Trophoblast cell (in vitro differentiated cells and primary cell): ENCODE data around the gene CRK.

Experiments used
- DNase-seq, 2 donors: peaks; one replicate each; pipeline ENCODE4 v3.0.0-alpha.2; 2016
- H2AFZ ChIP-seq: 2 replicates; pipeline ENCODE4 v1.6.1; 2013; ENCODE audit warnings: low read length, moderate library complexity, mild to moderate bottlenecking; ENCODE audit not compliant: insufficient read depth, poor library complexity
- H2AK5ac ChIP-seq: 2 replicates; pipeline ENCODE4 v1.6.1; 2013; ENCODE audit warnings: mild to moderate bottlenecking, low read length
- H2BK120ac ChIP-seq: 2 replicates; pipeline ENCODE4 v1.6.1; 2013; ENCODE audit warnings: low read length, mild to moderate bottlenecking, moderate library complexity; ENCODE audit not compliant: insufficient read depth, poor library complexity
- H2BK12ac ChIP-seq: 2 replicates; pipeline ENCODE4 v1.6.1; 2013; ENCODE audit warnings: mild to moderate bottlenecking, low read length, moderate library complexity
- H2BK5ac ChIP-seq: 2 replicates; pipeline ENCODE4 v1.6.1; 2013; ENCODE audit warnings: low read length, low read depth, moderate library complexity, mild to moderate bottlenecking; ENCODE audit not compliant: poor library complexity
- H3K14ac ChIP-seq: 2 replicates; pipeline ENCODE4 v1.6.1; 2013; ENCODE audit warnings: mild to moderate bottlenecking, low read length
- H3K18ac ChIP-seq: 2 replicates; pipeline ENCODE4 v1.6.1; 2013; ENCODE audit warnings: mild to moderate bottlenecking, low read length
- H3K23ac ChIP-seq: 2 replicates; pipeline ENCODE4 v1.6.1; 2013; ENCODE audit warnings: low read length
- H3K27ac ChIP-seq: 2 replicates; pipeline ENCODE4 v1.5.1; 2013; ENCODE audit warnings: low read depth, mild to moderate bottlenecking, inconsistent platforms, low read length, moderate library complexity
- H3K27me3 ChIP-seq: 2 replicates; pipeline ENCODE4 v1.6.1; 2013; ENCODE audit warnings: inconsistent platforms, mild to moderate bottlenecking, low read length, moderate library complexity; ENCODE audit not compliant: insufficient read depth
- H3K36me3 ChIP-seq, 2 experiments: 1 replicate in 1 of 2; 2 replicates in 1 of 2; pipeline ENCODE4 v1.6.1; 2013; ENCODE audit warnings: low read length in 2 of 2, mild to moderate bottlenecking in 2 of 2, moderate library complexity in 1 of 2; ENCODE audit not compliant: insufficient read depth in 2 of 2, control insufficient read depth in 1 of 2
- H3K4ac ChIP-seq: 2 replicates; pipeline ENCODE4 v1.6.1; 2013; ENCODE audit warnings: low read depth, mild to moderate bottlenecking, low read length, moderate library complexity
- H3K4me1 ChIP-seq, 2 experiments: 1 replicate in 1 of 2; 2 replicates in 1 of 2; pipeline ENCODE4 v1.6.1; 2013; ENCODE audit warnings: low read length in 2 of 2, mild to moderate bottlenecking in 2 of 2, moderate library complexity in 1 of 2; ENCODE audit not compliant: insufficient read depth in 2 of 2, control insufficient read depth in 1 of 2
- H3K4me2 ChIP-seq: 2 replicates; pipeline ENCODE4 v1.6.1; 2013; ENCODE audit warnings: inconsistent platforms, mild to moderate bottlenecking, low read length, moderate library complexity
- H3K4me3 ChIP-seq: 2 replicates; pipeline ENCODE4 v1.5.1; 2013; ENCODE audit warnings: mild to moderate bottlenecking, low read depth, low read length, inconsistent platforms
- H3K79me1 ChIP-seq: one replicate; pipeline ENCODE4 v1.6.1; 2013; ENCODE audit warnings: low read length
- H3K79me2 ChIP-seq: 2 replicates; pipeline ENCODE4 v1.6.1; 2013; ENCODE audit warnings: low read length, mild to moderate bottlenecking; ENCODE audit not compliant: control insufficient read depth, insufficient read depth, poor library complexity
- H3K9ac ChIP-seq: 2 replicates; pipeline ENCODE4 v1.6.1; 2013; ENCODE audit warnings: mild to moderate bottlenecking, low read length
- H3K9me3 ChIP-seq: 2 replicates; pipeline ENCODE4 v1.6.1; 2013; ENCODE audit warnings: low read depth, mild to moderate bottlenecking, control low read depth, inconsistent platforms, low read length; ENCODE audit not compliant: insufficient read depth
- H4K12ac ChIP-seq: 2 replicates; pipeline ENCODE4 v1.6.1; 2013; ENCODE audit warnings: low read depth, mild to moderate bottlenecking, low read length, moderate library complexity
- H4K8ac ChIP-seq: 2 replicates; pipeline ENCODE4 v1.6.1; 2013; ENCODE audit warnings: low read depth, mild to moderate bottlenecking, low read length, moderate library complexity
- H4K91ac ChIP-seq: one replicate; pipeline ENCODE4 v1.6.1; 2013; ENCODE audit warnings: low read depth, mild to moderate bottlenecking, low read length, moderate library complexity
- WGBS: extraction: QIAGEN DNeasy Blood & Tissue Kit; methylation state at CpG from one replicate; pipeline ENCODE4 v1.1.7; 2013; ENCODE audit warnings: missing lambda C conversion rate; ENCODE audit not compliant: insufficient read length, insufficient coverage; ENCODE audit errors: extremely low coverage; 5-methylcytosine and 5-hydroxymethylcytosine counted together

CRK gene

GRCh38 chr17:1377334-1377733 is 78.7 kb downstream of the CRK start:
- Histone ChIP-seq H3K27ac (no peak overlapping the region), H3K4me3 (no peak overlapping the region), H3K79me1 (no peaks in the 10 kb centered on the region), H3K23ac (no peak overlapping the region), H3K9ac (no peak overlapping the region), H2BK5ac (no peak overlapping the region), H3K4me2 (no peak overlapping the region), H3K4ac (peak overlapping the region; percentile 98), H4K91ac (no peak overlapping the region), H3K14ac (no peak overlapping the region), H2BK12ac (no peak overlapping the region), H3K9me3 (no peaks in the 10 kb centered on the region), H4K8ac (no peak overlapping the region), H2AK5ac (no peak overlapping the region), H3K4me1 (peaks cover 11 to 17% of the 10 kb centered on the region in 2 experiments), H3K18ac (no peak overlapping the region), H2AFZ (no peak overlapping the region), H3K27me3 (no peaks in the 10 kb centered on the region), H3K79me2 (peaks cover 38% of the 10 kb centered on the region), H3K36me3 (peaks cover 12% of the 10 kb centered on the region in 2 experiments), H4K12ac (no peak overlapping the region), H2BK120ac (no peak overlapping the region)
- no CpG with 5 or more reads among the region's 3 CpGs for WGBS
- no peak for DNase-seq

GRCh38 chr17:1376061-1376460 is 80.0 kb downstream of the CRK start:
- no peak overlapping the region for H3K27ac ChIP-seq
- H3K27me3 ChIP-seq: no peaks in the 10 kb centered on the region
- H4K8ac ChIP-seq: no peak overlapping the region
- H3K36me3 ChIP-seq: peaks cover 9% of the 10 kb centered on the region in 2 experiments
- no peak overlapping the region for H3K23ac ChIP-seq
- H2BK5ac ChIP-seq: no peak overlapping the region
- no peak overlapping the region for H3K18ac ChIP-seq
- peak overlapping the region; percentile 98 for H3K4ac ChIP-seq
- H3K4me2 ChIP-seq: no peak overlapping the region
- no CpG with 5 or more reads among the region's 5 CpGs for WGBS
- H2BK120ac ChIP-seq: no peak overlapping the region
- no peak overlapping the region for H2AFZ ChIP-seq
- DNase-seq: no peak
- no peaks in the 10 kb centered on the region for H3K79me1 ChIP-seq
- H3K14ac ChIP-seq: no peak overlapping the region
- no peak overlapping the region for H2BK12ac ChIP-seq
- no peak overlapping the region for H3K4me3 ChIP-seq
- H3K4me1 ChIP-seq: peaks cover 8 to 11% of the 10 kb centered on the region in 2 experiments
- no peak overlapping the region for H2AK5ac ChIP-seq
- H3K9me3 ChIP-seq: no peaks in the 10 kb centered on the region
- no peak overlapping the region for H4K12ac ChIP-seq
- H3K9ac ChIP-seq: no peak overlapping the region
- peaks cover 38% of the 10 kb centered on the region for H3K79me2 ChIP-seq
- H4K91ac ChIP-seq: no peak overlapping the region

GRCh38 chr17:1375615-1376014 is 80.4 kb downstream of the CRK start:
- Histone ChIP-seq H3K4me1 (peaks cover 8 to 11% of the 10 kb centered on the region in 2 experiments), H4K12ac (no peak overlapping the region), H3K18ac (no peak overlapping the region), H3K14ac (no peak overlapping the region), H3K9ac (no peak overlapping the region), H3K9me3 (peaks cover 2% of the 10 kb centered on the region), H3K4me3 (no peak overlapping the region), H4K91ac (no peak overlapping the region), H4K8ac (no peak overlapping the region), H3K23ac (no peak overlapping the region), H3K79me1 (no peaks in the 10 kb centered on the region), H2AK5ac (no peak overlapping the region), H2BK12ac (no peak overlapping the region), H2BK120ac (no peak overlapping the region), H3K27ac (no peak overlapping the region), H3K79me2 (peaks cover 40% of the 10 kb centered on the region), H2BK5ac (no peak overlapping the region), H3K4me2 (no peak overlapping the region), H2AFZ (no peak overlapping the region), H3K4ac (peak overlapping the region; percentile 98), H3K36me3 (peaks cover 9 to 12% of the 10 kb centered on the region in 2 experiments), H3K27me3 (no peaks in the 10 kb centered on the region)
- DNase-seq: no peak
- no CpG with 5 or more reads among the region's 2 CpGs for WGBS

GRCh38 chr17:1374431-1375177 is 81.4 kb downstream of the CRK start:
- no CpG with 5 or more reads among the region's 10 CpGs for WGBS

More at GRCh38 chr17:1374431-1375177, 81.4 kb downstream of the CRK start:
- Histone ChIP-seq H2BK12ac (no peak overlapping the region), H3K4ac (peak overlapping the region; percentile 97), H3K9me3 (peaks cover 2% of the 10 kb centered on the region), H3K4me1 (peaks cover 3 to 8% of the 10 kb centered on the region in 2 experiments), H3K79me2 (peaks cover 37% of the 10 kb centered on the region), H3K4me2 (no peak overlapping the region), H3K14ac (no peak overlapping the region), H4K8ac (no peak overlapping the region), H3K27me3 (no peaks in the 10 kb centered on the region), H3K36me3 (peaks cover 9 to 13% of the 10 kb centered on the region in 2 experiments), H2BK120ac (no peak overlapping the region), H4K91ac (no peak overlapping the region), H3K4me3 (no peak overlapping the region), H2BK5ac (no peak overlapping the region), H3K18ac (no peak overlapping the region), H4K12ac (no peak overlapping the region), H2AFZ (no peak overlapping the region), H3K79me1 (no peaks in the 10 kb centered on the region), H2AK5ac (no peak overlapping the region), H3K9ac (no peak overlapping the region), H3K23ac (no peak overlapping the region), H3K27ac (no peak overlapping the region)
- DNase-seq: no peak
